Forelimb muscle (tissue), 1 donor: Measurements from ENCODE around the gene AXL. TPM values are rescaled to one million over a fixed set of nuclear protein-coding genes. Genes with fewer than 3 reads are reported as not detected.
"Not testable (repeated sequence)": the region's sequence is repeated elsewhere in the genome, so short reads cannot be mapped to it uniquely, and the experiment has no call there.

Experiments
- DNase-seq: peaks from one replicate; pipeline ENCODE4 v3.0.0-alpha.2; 2013; ENCODE audit warnings: low read depth
- polyA plus RNA-seq: library from polyadenylated mRNA; unstranded; fragments of 120-200 nt; gene quantifications from one replicate; pipeline ENCODE4 v1.2.1, GENCODE V29; 2013; ENCODE audit not compliant: insufficient read length

Gene AXL
- polyA plus RNA-seq, 1 donor = 28.7 TPM

DNA sequence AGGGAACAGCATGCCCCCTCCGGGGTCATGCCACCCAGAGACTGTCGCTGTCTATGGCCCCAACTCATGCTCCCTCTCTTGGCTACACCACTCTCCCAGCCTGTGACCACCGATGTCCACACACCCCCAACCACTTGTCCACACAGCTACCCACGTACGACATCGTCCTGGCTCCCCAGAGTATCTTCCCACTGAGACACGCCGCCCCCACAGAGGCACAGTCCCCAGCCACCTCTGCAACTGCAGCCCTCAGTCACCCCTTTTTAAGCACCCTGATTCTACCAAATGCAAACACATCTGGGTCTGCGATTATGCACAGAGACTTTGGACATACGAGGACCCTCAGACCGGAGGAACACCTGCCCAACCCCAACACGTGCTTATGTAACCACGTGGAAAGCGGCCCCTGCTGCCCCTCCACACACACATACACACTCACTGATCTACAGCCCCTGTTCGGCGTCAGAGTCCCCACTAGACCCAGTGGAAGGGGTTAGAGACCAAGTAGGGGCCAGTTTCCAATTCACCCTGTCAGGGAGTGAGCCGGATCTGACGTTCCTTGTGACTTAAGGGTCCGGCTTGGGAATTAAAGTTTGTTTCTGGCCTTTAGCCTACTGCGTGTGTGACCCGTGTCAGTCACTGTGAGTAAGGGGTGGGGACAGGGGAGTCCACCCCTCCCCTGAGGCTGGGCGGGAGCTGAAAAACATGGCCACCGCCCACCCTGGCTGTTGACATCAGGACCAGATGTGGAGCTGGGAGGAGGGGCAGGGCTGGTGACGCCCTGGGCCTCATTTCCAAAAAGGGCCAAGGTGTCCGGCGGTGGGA is 11.9 kb upstream of the AXL start:
- DNase-seq = peak; percentile 58

DNA sequence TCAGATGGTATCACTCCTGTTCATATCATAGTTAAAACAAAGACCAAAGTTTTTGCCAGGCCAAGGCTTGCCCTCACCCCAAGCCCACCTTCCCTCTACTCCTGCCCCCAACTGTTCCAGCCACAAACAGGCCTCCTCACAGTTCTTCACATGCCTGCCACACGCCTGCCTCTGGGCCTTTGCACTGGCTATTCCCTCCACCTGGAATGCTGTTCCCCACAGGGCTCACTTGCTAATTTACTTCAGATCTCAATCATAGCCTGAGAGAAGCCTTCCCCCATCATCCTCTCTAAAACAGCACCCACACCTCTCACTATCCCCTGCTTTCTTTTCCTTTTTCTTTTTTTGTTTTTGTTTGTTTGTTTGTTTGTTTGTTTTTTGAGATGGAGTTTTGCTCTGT is 4.9 kb upstream of the AXL start:
- no peak for DNase-seq

DNA sequence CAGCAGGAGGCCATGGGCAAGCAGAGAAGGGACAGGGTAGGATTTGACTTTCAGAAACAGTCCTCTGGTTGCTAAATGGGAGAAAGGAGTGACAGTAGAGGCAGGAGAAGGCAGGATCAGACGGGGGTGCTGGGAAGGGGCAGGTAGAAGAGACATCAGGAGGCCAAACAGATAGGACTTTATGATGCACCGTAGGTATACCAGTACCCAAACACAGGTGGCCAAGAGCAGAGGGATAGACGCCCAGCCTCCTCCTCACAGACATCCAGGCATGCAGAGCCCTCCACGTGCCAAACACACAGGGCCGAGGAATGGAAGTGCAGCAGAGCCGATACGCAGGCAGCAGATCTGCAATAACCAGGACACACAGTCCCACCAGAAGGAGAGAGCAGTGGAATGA is 1.3 kb upstream of the AXL start:
- DNase-seq = no peak

DNA sequence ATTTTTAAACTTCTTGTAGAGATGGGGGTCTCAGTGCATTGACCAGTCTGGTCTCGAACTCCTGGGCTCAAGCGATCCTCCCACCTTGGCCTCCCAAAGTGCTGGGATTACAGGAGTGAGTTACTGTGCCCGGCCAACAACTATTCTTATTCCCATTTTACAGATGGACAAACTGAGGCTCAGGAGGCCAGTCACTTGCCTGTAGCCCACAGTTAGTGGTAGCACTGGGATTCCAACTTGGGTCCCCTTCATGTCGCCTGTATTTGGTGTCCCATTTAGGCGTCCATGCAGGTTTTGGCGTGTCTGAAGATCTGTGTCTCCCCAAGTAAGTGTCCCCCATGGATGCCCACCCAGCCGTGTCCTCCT is 791 bp upstream of the AXL start:
- DNase-seq = no peak

DNA sequence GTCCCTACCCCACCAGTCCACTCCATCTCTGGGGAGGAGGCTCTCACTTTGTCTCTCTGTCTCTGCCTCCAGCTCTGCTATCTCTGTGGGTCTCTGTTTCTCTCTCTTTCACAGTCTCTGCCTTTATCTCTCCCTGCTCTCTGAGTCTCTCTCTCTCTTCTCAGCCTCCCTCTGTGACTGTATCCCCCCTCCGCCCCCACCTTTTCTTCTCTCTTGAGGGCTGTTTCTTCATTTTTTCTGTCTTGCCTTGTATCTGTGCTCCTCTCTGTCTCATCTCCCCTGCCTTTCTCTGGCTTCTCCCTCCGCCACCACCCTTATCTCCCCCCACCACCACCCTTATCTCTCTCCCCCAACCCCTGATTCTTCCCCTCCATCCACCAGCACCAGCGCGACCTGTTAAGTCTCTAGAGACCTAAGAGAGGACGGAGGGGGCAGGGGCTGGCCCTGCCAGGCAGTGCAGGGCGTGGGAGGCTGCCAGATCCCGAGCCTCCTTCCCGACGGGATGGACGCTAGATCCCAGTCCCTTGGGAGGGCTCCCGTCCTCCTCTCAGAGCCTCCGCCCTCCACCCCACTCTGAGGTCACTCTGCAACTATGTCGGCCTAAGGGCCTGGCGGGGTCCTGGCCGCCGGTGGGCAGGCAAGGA is 1.0 kb downstream of the AXL start:
- DNase-seq = no peak

DNA sequence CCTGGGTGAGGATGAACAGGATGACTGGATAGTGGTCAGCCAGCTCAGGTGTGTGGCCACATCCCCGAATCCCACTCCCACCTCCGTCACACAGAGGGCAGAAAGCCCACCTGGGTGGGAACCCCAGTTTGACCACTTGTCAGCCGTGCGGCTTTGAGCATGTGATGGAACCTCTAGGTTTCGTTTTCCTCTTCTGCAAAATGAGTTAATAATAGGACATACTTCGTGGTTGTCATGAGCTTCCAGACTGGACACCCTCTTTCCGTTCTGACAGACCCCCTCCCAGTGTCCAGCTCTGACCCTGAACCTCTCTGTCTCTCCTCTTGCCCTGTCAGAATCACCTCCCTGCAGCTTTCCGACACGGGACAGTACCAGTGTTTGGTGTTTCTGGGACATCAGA is 1.8 kb downstream of the AXL start:
- no peak for DNase-seq

DNA sequence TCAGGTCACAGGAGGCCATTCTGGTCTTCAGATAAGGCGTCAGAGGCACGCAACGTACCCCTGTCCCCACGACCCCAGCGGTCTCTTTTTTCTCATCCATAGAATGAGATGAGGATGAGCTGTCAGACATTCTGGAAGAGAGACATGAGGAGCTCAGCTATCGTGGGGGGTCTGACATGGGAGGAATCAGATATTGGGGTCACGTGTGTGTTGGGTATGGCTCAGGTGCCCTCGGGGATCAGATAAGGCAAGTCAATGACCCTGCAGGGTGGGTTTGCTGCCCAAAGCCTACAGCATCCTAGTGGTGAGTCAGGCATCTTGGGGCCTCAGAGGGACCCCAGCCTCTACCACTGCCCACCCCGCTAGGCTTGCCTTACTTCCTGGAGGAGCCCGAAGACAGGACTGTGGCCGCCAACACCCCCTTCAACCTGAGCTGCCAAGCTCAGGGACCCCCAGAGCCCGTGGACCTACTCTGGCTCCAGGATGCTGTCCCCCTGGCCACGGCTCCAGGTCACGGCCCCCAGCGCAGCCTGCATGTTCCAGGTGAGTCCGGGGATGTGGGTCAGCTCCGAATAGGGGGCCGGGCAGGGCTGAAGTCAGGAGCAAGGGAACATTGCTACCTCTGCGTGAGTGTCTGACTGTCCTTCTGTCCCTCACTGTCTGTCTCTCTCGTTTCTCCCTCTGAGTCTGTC is 2.6 kb downstream of the AXL start:
- no peak for DNase-seq

DNA sequence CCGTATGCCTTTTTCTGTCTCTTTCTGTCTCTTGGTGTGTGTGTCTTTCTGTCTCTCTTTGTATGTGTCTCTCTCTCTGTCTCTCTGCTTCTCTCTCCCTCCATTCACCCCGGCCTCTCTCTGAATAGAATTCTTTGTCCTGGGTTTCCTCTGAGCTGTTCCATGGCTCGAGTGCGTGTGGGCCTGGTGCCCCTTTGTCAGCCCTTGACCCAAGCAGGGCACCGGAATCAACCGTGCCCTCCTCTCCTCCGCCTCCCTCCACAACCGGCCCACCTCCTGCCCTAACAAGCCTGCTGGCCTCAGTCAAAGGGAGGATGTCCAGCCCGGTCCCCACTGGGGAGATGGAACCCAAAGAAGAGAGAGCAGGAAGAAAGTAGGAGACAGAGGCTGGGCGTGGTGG is 3.2 kb downstream of the AXL start:
- no peak for DNase-seq

DNA sequence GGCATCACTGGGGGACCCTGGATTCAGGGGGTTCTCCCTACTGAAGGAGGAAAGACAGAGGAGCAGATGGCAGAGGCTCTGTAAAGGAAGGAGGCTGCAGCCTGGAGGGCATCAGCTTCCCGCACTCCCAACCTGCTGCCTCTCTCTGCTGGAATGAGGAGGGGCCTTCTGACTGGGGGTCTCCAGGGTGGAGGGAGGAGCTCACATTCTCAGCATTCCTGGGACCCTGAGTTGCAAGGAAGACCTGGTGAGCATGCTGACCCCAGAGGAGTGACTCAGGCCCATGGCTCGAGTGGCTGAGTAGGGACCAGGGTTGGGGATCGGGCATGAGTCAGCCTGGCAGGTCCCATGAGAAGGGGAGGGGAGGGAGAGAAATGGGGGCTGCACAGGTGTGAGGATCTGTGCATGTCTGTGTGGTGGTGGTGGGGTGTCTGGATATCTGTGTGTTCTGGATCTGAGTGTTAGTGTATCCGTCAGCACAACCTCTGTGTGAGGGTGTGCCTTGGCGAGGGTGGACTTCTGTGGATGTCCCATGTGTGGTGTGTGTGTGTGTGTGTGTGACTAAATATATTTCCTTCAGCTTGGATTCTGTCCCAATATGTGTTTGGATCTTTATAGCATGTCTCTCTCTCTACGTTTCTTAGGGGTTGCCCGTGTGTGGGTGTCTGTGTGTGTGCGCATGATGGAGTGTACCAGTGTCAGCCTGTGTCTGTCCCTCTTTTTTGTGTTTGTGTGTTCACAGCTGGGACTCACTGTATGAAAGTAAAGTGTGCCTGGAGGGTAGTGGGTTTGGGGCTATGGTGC is 4.6 kb downstream of the AXL start:
- DNase-seq = no peak

DNA sequence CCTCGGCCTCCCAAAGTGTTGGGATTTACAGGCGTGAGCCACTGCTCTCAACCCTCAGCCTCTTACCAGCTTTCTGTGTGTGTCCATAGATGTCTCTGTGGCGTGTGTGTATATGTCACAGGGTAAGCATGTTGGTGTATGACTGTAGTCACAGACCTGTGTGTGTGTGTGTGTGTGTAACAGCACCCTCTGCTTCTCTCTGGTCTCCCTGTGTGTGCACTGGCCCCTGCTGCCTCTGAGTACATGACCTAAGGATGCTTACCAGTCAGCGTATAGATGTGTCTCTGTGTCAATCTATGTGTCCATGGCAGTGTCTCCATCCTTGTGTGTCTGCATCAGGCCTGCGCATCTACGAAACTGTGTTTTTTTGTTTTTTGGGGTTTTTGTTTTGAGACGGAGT is 5.6 kb downstream of the AXL start:
- no peak for DNase-seq

DNA sequence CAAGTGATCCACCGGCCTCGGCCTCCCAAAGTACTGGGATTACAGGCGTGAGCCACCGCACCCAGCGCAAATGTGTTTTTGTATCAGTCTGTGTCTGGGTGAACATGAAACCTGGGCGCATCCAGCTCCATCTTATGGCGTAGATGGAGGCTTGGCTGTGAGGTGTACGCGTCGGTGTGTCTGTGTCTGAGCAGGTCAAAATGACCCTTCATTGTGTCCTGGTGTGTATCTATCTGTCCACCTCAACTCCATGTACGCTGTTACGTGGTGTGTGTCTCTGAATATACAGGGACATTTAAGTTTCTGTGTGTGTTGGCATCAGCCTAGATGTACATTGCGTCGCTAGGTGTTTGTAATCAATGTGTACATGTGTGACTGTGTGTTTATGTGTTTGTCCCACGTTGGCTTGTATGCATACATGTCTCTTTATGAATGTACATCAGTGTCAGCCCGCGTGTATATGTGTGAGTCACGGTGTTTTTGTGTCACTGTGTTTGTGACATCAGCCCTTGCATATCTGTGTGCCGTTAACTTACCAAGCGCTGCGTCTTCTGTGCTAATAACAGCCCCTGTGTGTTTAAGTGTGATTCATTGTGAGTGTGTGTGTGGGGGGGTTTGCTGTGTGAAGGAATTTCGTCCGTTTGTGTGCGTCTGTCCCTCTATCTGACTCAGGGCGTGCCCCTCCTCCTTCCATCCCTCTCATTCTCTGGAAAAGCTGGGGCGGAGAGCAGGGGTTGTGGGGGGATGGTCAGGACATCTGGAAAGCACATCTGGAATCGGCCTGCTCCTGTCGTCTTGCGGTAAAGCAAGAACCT is 6.4 kb downstream of the AXL start:
- DNase-seq = peak; percentile 72

DNA sequence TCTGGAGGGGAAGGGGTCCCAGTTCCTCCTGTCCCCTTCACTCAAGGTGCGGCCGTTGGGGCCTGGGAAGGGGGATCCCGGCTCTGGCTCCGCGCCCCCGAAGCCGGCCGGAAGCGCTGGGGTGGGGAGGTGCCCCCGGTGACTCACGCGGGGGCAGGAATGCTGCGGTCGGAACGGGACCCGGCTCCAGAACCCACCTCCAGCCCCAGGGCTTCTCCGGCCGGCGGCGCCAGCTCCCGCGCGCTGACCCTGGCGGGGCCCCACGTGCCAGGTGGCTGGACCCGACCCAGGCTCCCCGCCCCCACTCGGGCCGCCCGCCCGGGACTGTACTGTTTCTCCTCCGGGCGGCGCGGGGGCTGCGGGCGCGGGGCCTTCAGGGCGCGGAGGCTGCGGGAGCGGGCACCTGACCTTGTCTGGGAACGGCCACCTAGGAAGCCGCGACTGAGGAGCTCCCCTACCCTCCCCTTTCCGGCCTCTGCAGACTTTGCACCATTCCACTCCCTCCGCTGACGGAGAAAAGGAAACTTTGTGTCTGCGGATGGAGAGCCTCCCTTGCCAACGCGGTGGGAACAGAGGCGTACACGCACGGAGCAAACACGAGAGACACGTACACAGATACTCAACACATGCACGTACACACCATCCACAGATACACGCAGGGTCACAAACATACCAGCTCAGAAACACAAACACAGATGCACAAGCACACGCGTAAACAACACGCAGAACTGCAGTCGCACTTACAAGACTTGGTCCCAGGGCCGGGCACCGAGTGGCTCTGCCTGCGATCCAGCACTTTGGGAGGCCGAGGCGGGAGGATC is 7.2 kb downstream of the AXL start:
- DNase-seq = no peak

DNA sequence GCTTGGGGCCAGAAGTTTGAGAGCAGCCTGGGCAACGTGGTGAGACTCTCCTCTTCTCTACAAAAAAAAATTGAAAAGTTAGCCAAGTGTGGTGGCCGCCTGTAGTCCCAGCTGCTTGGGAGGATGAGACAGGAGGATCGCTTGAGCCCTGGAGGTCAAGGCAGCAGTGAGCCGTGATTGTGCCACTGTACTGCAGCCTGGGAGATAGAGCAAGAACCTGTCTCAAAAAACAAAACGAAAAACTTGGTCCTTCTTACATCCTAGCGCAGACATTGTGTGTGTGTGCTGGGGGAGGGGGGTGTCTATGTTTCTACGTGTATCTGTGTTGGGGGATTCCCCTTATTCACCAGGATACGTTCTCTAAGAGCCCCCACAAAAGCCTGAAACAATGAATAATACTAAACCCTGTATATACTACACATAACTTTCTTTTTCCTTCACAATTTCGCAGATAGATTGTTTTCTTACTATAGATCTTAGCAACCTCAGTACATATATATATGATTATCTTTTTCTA is 7.9 kb downstream of the AXL start:
- DNase-seq = no peak

DNA sequence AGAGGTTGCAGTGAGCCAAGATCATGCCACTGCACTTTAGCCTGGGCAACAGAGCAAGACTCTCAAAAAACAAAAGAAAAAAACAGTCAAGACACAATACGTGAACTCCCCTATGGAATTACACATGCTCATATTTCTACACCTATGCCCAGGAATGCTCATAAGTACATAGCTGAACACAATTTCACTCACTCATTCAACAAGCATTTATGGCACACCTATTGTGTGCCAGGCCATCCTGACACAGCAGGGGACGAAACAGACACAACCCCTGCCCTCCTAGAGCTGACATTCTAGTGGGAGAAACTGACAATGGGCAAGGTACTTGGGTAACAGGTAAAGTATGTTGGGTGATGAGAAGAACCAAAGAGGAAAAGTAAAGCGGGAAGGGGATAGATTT is 9.5 kb downstream of the AXL start:
- no peak for DNase-seq

DNA sequence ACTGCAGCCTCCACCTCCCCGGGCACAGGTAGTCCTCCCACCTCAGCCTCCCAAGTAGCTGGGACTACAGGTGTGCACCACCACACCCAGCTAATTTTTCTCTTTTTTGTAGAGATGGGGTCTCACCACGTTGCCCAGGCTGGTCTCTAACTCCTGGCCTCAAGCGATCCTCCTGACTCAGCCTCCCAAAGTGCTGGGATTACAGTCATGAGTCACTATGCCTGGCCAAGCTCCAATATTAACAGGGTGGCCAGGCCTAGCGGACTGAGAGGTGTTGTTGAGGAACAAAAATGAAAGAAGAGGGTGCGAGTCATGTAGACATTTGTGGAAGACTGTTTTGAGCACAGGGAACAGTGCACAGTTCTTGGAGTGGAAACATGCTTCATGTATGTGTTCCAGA is 10.3 kb downstream of the AXL start:
- DNase-seq = not testable (repeated sequence)

DNA sequence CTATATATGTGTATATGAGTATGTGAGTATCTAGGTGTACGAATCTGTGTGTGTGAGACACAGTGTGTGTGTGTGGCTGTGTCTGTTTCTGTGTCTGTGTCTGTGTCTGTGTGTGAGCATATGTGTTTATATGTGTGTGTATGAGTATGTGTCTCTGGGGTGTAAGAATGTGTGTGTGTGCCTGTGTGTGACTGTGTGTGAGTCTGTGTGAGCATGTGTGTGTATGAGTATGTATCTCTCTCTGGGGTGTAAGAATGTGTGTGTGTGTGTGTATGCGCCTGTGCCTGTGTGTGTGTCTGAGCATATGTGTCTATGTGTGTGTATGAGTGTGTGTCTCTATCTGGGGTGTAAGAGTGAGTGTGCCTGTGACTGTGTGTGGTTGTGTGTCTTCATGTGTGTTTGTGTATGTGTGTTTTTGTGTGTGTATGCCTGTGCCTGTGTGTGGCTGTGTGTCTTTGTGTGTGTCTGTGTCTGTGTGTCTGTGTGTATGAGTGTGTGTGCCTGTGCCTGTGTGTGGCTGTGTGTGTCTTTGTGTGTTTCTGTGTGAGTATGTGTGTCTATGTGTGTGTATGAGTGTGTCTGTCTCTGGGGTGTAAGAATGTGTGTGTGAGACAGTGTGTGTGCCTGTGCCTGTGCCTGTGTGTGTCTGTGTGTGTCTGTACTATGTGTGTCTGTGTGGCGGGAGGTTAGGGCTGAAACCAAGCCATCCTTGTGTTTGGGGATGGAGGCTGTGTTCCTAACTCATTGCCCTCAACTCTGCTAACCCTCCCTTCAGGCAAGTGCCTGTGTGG is 11.2 kb downstream of the AXL start:
- DNase-seq = no peak

DNA sequence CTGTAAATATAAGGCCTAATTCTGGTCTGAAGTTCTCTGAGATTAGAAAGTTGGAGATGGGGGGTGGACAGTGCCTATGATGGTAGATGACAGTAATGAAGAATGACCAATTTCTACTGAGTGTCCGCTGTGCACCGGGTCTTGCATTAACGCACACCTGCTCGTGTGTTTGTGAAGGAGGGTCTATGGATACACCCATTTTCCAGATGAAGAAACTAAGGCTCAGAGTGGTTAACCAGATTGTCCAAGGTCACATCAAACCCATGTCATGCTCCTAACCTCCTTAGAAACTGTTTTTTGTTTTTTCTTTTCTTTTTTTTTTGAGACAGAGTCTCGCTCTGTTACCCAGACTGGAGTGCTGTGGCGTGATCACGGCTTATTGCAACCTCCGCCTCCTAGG is 13.7 kb downstream of the AXL start:
- no peak for DNase-seq

DNA sequence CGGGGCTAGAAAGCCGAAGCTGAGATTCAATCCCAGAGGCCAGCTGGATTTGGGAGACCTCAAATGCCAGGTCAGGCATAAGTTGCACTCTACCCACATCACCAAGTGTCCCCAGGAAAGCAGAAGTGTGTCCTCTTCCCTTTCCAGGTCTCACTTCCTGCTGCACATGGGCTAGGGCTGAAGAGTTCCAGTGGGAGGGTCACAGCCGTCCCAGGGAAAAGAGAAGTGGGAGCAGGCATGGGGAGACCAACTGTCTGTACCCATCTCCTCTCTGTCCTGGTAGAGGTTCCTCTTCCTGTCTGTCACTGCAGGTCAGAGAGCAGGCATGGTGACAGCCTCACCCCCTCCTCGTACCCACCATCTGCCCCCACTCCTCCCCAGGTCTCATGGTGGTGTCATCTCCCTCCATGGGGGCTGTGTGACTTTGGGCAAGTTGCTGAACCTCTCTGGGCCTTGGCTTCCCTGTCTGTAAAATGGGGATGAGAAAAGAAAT is 14.8 kb downstream of the AXL start:
- DNase-seq = no peak

DNA sequence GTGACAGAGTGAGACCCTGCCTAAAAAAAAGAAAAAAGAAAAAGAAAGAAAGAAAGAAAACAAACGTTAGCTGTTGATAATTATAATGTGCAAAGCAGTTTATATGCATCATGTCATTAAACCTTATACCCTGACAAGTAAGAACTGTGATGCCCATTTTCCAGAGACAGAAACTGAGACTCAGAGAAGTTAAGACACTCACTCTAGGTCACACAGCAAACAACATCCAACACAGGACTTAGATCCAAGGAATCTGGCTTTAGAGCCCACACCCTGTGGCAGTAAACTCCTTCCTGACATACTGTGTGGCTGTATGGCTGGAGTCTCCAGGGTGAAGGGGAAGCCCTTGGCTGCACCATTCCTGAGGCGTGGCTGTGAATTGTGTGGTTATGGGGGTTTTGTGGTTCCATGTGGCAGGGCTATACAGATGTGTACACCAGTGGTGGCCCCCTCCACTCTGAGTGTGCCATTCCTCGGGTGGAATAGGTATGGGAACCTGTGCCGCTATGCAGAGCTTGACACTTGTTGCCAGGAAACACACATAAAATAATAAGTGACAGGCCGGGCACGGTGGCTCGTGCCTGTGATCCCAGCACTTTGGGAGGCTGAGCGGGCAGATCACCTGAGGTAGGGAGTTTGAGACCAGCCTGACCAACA is 15.6 kb downstream of the AXL start:
- DNase-seq = no peak
